ENCODE data around the gene ZBTB1.
"Not testable (repeated sequence)": the region's sequence is repeated elsewhere in the genome, so short reads cannot be mapped to it uniquely, and the experiment has no call there.

The ZBTB1 gene

GRCh38 chr14:64522591-64523355, 18.2 kb downstream of the ZBTB1 start:
- in situ Hi-C loops (cut with MboI; ENCODE audit: low sequenced_read_pairs): no loop called here

- in situ Hi-C loops (cut with MboI; ENCODE audit: low sequenced_read_pairs): no loop called here
Measured at GRCh38 chr14:64525354-64525753, 20.8 kb downstream of the ZBTB1 start.

DNA sequence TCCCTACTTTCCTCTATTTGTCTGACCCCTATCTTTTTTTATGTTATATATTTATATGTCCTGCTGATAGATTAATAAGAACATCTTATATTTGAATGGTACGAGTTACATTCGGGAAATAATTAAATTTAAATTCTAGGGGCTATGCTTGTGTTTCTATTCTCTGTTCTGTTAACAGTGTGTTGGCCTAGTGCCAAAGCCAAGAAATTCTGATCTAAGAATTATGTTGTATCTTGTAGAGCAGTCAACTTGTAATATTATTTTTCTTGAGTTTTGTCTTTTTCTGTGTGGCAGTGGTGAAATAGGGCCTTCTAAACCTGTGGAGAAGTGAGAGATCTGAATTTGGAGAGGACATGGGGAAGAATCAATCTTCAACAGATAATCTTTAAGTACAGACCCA, 27.0 kb downstream of the ZBTB1 start:
- in situ Hi-C loops (cut with MboI; ENCODE audit: low sequenced_read_pairs): no loop called here

DNA sequence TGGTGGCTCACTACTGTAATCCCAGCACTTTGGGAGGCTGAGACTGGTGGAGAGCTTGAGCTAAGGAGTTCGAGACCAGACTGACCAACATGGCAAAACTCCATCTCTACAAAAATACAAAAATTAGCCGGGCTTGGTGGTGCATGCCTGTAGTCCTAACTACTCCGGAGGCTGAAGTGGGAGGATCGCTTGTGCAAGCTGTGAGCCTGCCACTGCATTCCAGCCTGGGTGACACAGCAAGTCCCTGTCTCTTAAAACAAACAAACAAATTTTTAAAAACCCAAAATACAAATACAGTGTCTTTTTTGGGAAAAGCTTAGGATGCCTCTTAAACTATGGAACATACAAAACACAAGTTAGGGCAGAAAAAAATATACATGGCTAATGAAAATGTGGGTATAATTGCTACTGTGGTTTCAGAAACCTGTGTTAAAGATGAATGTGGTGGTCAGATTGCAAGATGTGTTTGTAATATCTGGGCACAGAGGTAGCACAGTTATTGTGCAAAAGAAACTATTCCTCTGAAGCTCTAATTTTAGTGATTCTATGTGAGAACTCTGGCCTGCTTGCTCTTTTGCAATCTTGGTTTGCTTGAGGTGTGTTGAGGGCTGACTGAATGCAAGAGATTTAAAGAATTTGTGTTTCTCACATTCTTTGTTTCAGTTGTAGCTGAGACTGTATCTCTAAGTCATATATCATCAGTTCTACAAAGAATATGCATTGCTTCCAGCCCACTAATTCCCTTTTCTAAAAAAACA, 32.1 kb downstream of the ZBTB1 start:
- in situ Hi-C loops (cut with MboI; ENCODE audit: low sequenced_read_pairs): no loop called here

- in situ Hi-C loops (cut with MboI; ENCODE audit: low sequenced_read_pairs): no loop called here
Measured at GRCh38 chr14:64540208-64541202, 35.9 kb downstream of the ZBTB1 start, which contains the start of gene HSPA2. TSS of gene HSPA2 (plus strand) at chr14:64540741. CDS start at chr14:64540850, 109 bp downstream.

- in situ Hi-C loops (cut with MboI; ENCODE audit: low sequenced_read_pairs): no loop called here
Measured at GRCh38 chr14:64541261-64541971, 36.8 kb downstream of the ZBTB1 start.

DNA sequence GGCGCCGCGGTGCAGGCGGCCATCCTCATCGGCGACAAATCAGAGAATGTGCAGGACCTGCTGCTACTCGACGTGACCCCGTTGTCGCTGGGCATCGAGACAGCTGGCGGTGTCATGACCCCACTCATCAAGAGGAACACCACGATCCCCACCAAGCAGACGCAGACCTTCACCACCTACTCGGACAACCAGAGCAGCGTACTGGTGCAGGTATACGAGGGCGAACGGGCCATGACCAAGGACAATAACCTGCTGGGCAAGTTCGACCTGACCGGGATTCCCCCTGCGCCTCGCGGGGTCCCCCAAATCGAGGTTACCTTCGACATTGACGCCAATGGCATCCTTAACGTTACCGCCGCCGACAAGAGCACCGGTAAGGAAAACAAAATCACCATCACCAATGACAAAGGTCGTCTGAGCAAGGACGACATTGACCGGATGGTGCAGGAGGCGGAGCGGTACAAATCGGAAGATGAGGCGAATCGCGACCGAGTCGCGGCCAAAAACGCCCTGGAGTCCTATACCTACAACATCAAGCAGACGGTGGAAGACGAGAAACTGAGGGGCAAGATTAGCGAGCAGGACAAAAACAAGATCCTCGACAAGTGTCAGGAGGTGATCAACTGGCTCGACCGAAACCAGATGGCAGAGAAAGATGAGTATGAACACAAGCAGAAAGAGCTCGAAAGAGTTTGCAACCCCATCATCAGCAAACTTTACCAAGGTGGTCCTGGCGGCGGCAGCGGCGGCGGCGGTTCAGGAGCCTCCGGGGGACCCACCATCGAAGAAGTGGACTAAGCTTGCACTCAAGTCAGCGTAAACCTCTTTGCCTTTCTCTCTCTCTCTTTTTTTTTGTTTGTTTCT, 37.6 kb downstream of the ZBTB1 start:
- in situ Hi-C loops (cut with MboI; ENCODE audit: low sequenced_read_pairs): no loop called here

DNA sequence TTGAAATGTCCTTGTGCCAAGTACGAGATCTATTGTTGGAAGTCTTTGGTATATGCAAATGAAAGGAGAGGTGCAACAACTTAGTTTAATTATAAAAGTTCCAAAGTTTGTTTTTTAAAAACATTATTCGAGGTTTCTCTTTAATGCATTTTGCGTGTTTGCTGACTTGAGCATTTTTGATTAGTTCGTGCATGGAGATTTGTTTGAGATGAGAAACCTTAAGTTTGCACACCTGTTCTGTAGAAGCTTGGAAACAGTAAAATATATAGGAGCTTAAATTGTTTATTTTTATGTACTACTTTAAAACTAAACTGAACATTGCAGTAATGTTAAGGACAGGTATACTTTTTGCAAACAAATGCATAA, 38.2 kb downstream of the ZBTB1 start:
- in situ Hi-C loops (cut with MboI; ENCODE audit: low sequenced_read_pairs): no loop called here

DNA sequence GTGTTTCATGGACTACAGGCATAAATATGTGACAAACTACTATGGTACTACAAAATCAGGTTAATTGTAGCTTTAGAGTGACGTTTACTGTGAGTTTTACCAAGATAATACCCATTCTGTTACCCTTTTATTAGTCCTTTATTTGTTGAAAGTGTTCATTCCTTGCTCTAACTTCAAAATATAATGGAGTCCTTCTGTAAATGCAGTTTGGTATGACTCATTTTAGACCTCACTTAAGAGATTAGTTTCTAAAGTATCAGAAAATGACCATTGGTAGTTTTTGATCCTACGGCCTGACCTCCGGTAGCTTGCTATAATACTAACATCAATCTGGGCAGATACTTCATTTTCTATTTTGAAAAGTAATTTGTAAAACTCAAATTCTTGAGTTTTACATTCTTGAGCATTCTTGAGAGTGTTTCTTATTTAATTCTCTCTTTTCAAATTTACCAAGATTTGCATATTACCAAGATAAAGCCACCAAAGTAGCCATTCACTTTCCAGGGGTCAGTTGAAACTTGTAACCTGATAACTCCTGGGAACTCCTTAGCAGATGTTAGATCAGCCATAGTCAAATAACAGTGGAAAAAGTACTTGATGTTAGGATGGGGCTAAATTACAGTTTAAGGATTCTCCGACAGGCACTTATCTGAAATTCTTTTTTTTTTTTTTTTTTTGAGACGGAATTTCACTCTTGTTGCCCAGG, 40.2 kb downstream of the ZBTB1 start:
- in situ Hi-C loops (cut with MboI; ENCODE audit: low sequenced_read_pairs): no loop called here

GRCh38 chr14:64549016-64549415, 44.4 kb downstream of the ZBTB1 start:
- in situ Hi-C loops (cut with MboI; ENCODE audit: low sequenced_read_pairs): no loop called here

DNA sequence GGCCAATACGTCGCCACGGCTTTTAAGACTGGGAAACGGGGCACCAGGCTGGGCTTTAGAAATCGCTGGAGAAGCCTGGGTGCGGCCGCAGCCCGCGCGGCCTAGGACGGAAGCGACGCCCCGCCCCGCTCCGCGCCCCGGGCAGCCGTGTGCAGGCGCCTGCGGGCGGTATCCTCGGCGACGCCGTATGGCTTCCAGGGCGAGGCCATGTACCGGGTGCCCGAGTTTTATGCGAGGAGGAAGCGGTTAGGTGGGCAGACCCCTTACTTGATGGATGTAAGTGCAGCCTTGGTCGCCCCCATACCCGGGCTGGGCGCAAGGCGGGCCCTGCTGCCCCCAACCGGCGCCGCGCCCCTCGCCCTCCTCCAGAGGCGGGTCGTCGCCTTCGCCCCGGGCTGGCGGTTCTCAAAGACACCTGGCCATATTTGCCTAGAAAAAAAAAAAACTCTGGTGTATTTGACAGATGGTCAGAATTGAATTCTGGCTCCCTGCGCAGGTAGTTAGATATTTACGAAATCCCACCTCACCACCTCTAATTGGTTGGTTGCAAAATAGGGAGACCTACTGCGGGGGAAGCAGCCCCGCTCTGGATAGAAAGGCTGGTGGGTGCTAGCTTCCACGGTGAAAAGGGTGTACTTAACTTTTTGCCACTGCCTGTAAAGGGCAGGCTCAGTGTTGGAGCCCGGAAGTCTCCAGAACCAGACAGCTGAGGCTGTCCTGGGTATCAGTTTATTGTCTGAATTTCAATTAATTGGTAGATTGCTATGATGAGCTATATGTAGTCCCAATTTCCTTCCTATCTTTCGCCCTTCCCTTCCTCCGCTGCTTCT, 45.4 kb downstream of the ZBTB1 start, which contains the start of gene PPP1R36:
PPP1R36 (plus strand) TSS at position 171 of the 830 bp plus-strand sequence; CDS start at position 208, 37 bp downstream.
- in situ Hi-C loops (cut with MboI; ENCODE audit: low sequenced_read_pairs): no loop called here

- in situ Hi-C loops (cut with MboI; ENCODE audit: low sequenced_read_pairs): no loop called here
Measured at GRCh38 chr14:64550621-64551333, 46.2 kb downstream of the ZBTB1 start.

- in situ Hi-C loops (cut with MboI; ENCODE audit: low sequenced_read_pairs): no loop called here
Measured at GRCh38 chr14:64554556-64554955, 50.0 kb downstream of the ZBTB1 start.

GRCh38 chr14:64556526-64556925, 52.0 kb downstream of the ZBTB1 start:
- in situ Hi-C loops (cut with MboI; ENCODE audit: low sequenced_read_pairs): no loop called here

GRCh38 chr14:64558216-64558615, 53.6 kb downstream of the ZBTB1 start:
- in situ Hi-C loops (cut with MboI; ENCODE audit: low sequenced_read_pairs): not testable (repeated sequence)

GRCh38 chr14:64561631-64562030, 57.1 kb downstream of the ZBTB1 start:
- in situ Hi-C loops (cut with MboI; ENCODE audit: low sequenced_read_pairs): no loop called here

DNA sequence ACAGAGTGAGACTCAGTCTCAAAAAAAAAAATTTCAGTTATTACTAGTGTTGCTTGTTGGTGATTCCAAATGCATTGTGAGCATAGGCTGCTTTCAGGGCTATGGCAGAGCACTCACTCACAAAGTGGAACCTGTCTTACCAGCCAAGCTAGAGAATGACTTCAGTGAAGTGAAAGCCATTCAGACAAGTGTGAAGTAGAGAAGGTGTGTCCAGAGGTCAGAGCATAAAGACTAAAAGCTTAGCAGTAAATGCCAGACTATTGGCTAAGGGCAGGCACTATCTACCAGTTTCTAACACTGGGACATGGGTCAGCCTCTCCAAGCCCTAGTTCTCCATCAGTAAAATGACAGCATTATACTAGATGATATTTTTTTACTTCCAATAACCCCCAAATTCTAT, 57.9 kb downstream of the ZBTB1 start:
- in situ Hi-C loops (cut with MboI; ENCODE audit: low sequenced_read_pairs): no loop called here

All from HL-60/S4 treated with phorbol 12-myristate 13-acetate at 8.2 ng/mL for 4 days and 3 days (cell line).